Spleen (tissue), 11 donors: Measurements from ENCODE around the gene TTLL12. TPM values are rescaled to one million over a fixed set of nuclear protein-coding genes. Genes with fewer than 3 reads are reported as not detected.

Source experiments
- DNase-seq: peaks from one replicate; pipeline ENCODE4 v3.0.0-alpha.2; 2020
- H3K27ac ChIP-seq, 8 donors: fragments of 200-600 bp; sonication (generic) in 7 of 8; 1 replicate in 4 of 8; 2 replicates in 4 of 8; pipeline versions ENCODE4 v1.5.0 to v1.8.0; 2016 to 2021; ENCODE audit warnings: inconsistent platforms in 4 of 8, mild to moderate bottlenecking in 4 of 8, moderate library complexity in 1 of 8
- H3K27me3 ChIP-seq, 7 donors: fragments of 200-600 bp; sonication (generic) in 6 of 7; replicated peaks in 1 of 7; 1 replicate in 4 of 7; 2 replicates in 3 of 7; pipeline versions ENCODE4 v1.5.0 to v1.8.0; 2016 to 2021; ENCODE audit warnings: inconsistent platforms in 3 of 7, mild to moderate bottlenecking in 1 of 7
- H3K36me3 ChIP-seq, 6 donors: fragments of 200-600 bp; sonication (generic) in 5 of 6; 1 replicate in 4 of 6; 2 replicates in 2 of 6; pipeline versions ENCODE4 v1.5.0 to v1.8.0; 2016 to 2021; ENCODE audit warnings: inconsistent platforms in 2 of 6
- H3K4me1 ChIP-seq, 6 donors: fragments of 200-600 bp; sonication (generic) in 5 of 6; 1 replicate in 3 of 6; 2 replicates in 3 of 6; pipeline versions ENCODE4 v1.5.0 to v1.8.0; 2016 to 2021; ENCODE audit warnings: inconsistent platforms in 3 of 6
- H3K4me3 ChIP-seq, 8 donors: fragments of 200-600 bp; sonication (generic) in 7 of 8; 1 replicate in 4 of 8; 2 replicates in 4 of 8; pipeline versions ENCODE4 v1.5.0 to v1.8.0; 2016 to 2021; ENCODE audit warnings: inconsistent platforms in 4 of 8, mild to moderate bottlenecking in 4 of 8, moderate library complexity in 2 of 8
- H3K9me3 ChIP-seq, 8 donors: fragments of 200-600 bp; sonication (generic) in 7 of 8; 1 replicate in 4 of 8; 2 replicates in 4 of 8; pipeline versions ENCODE4 v1.5.0 to v1.8.0; 2016 to 2021; ENCODE audit warnings: inconsistent platforms in 4 of 8
- POLR2A ChIP-seq, 3 donors: fragments of 450-650 bp; IDR thresholded peaks; one replicate each; pipeline ENCODE4 v1.5.1; 2017; ENCODE audit warnings: antibody characterized with exemption in 3 of 3, mild to moderate bottlenecking in 1 of 3
- POLR2AphosphoS5 ChIP-seq, 3 donors: sonication (generic); formaldehyde crosslinking; IDR thresholded peaks; one replicate each; pipeline ENCODE4 v1.5.1; 2017; ENCODE audit warnings: antibody characterized with exemption in 3 of 3
- WGBS, 5 donors: extraction: QIAGEN DNeasy Blood & Tissue Kit in 3 of 5; methylation state at CpG; one replicate each; pipeline versions ENCODE4 v1.1.5 to v1.1.7; 2013 to 2018; 5-methylcytosine and 5-hydroxymethylcytosine counted together
- intact Hi-C: fragments of 100-400 bp; cut with DNase I; formaldehyde crosslinking; loops from one replicate; pipeline ENCODE4 v1.15.0; 2023; ENCODE audit warnings: low total_unique reads
- polyA plus RNA-seq, 3 donors: library from polyadenylated mRNA; stranded (reverse); fragments of 200-250 nt; gene quantifications; one replicate each; pipeline ENCODE4 v1.2.1, GENCODE V29; 2013
- total RNA-seq, 7 donors: library from RNA; depleted of rRNA in 3 of 7; stranded (reverse); fragments of >200 nt in 3 of 7; fragmentation: NEBNext Ultra II Directional in 4 of 7; extraction: Animal tissue kit (Norgen Biotek cat#: 25700) in 4 of 7; gene quantifications; one replicate each; pipeline versions ENCODE4 v1.1.0 to v1.2.1, GENCODE V29; 2016 to 2021
- TF ChIP-seq, protein P1 (sequence below), 11 experiments: fragments of 200-600 bp in 7 of 11; fragments of 450-650 bp in 4 of 11; sonication (generic) in 4 of 11; IDR thresholded peaks in 8 of 11; conservative IDR thresholded peaks in 3 of 11; 1 replicate in 7 of 11; 2 replicates in 4 of 11; pipeline versions ENCODE4 v1.4.0 to v1.8.0; 2016 to 2021; ENCODE audit warnings: antibody characterized with exemption in 11 of 11, inconsistent platforms in 4 of 11, mild to moderate bottlenecking in 1 of 11
- donor health status: healthy with polysubstance abuse.
- donor health status: DM: no; HTN: no; CAD: no; lungs with moderate emphysema.
- donor health status: DM: no; HTN: no; CAD: no.
- donor health status: Bipolar disorder and iron deficiency.
- donor health status: healthy.
- donor health status: DM: no; HTN: no; CAD: no.
- donor health status: DM: yes; HTN: yes; CAD: no.

TTLL12 gene
- total and polyA plus RNA-seq, 10 donors, result 8.7 to 21.6 (median 18.2) TPM

- 87 to 97% (median 95%) methylated on average over 6 to 9 of the region's 9 CpGs for WGBS, 5 donors
- H3K4me3 ChIP-seq, result no peak overlapping the region
- DNase-seq, result no peak
- H3K27ac ChIP-seq, result no peak overlapping the region
- no peaks in the 10 kb centered on the region for H3K27me3 ChIP-seq
- H3K36me3 ChIP-seq, result peaks cover 0 to 95% (median 66%) of the 10 kb centered on the region in 6 donors
- H3K9me3 ChIP-seq, result no peaks in the 10 kb centered on the region
- intact Hi-C loops, result no loop called here
- H3K4me1 ChIP-seq, result peaks cover 0 to 16% (median 3%) of the 10 kb centered on the region in 6 donors
- TF ChIP-seq POLR2AphosphoS5 (IDR thresholded peaks at IDR 0.05), result no peak
- no peak for TF ChIP-seq POLR2A (IDR thresholded peaks at IDR 0.05)
- TF ChIP-seq, protein P1, sequence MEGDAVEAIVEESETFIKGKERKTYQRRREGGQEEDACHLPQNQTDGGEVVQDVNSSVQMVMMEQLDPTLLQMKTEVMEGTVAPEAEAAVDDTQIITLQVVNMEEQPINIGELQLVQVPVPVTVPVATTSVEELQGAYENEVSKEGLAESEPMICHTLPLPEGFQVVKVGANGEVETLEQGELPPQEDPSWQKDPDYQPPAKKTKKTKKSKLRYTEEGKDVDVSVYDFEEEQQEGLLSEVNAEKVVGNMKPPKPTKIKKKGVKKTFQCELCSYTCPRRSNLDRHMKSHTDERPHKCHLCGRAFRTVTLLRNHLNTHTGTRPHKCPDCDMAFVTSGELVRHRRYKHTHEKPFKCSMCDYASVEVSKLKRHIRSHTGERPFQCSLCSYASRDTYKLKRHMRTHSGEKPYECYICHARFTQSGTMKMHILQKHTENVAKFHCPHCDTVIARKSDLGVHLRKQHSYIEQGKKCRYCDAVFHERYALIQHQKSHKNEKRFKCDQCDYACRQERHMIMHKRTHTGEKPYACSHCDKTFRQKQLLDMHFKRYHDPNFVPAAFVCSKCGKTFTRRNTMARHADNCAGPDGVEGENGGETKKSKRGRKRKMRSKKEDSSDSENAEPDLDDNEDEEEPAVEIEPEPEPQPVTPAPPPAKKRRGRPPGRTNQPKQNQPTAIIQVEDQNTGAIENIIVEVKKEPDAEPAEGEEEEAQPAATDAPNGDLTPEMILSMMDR (IDR thresholded peaks at IDR 0.05 in 8 of 11, conservative IDR thresholded peaks at IDR 0.05 in 3 of 11), result no peak
Measured at GRCh38 chr22:43170131-43170480, 16.8 kb downstream of the TTLL12 start.

GRCh38 chr22:43169310-43170130 is 17.4 kb downstream of the TTLL12 start:
- no peaks in the 10 kb centered on the region for H3K27me3 ChIP-seq
- H3K4me3 ChIP-seq, result no peak overlapping the region
- H3K4me1 ChIP-seq, result peaks cover 0 to 22% (median 6%) of the 10 kb centered on the region in 6 donors
- no peak for DNase-seq
- H3K36me3 ChIP-seq, result peaks cover 0 to 89% (median 60%) of the 10 kb centered on the region in 6 donors
- H3K27ac ChIP-seq, result no peak overlapping the region
- intact Hi-C loops, result no loop called here
- 91 to 96% (median 94%) methylated on average over 19 to 23 of the region's 23 CpGs for WGBS, 5 donors
- TF ChIP-seq, protein P1 (IDR thresholded peaks at IDR 0.05 in 8 of 11, conservative IDR thresholded peaks at IDR 0.05 in 3 of 11), result no peak
- TF ChIP-seq POLR2A (IDR thresholded peaks at IDR 0.05) (no peak), POLR2AphosphoS5 (IDR thresholded peaks at IDR 0.05) (peak in 1 of 3 donors; percentile 8)
- H3K9me3 ChIP-seq, result no peaks in the 10 kb centered on the region

GRCh38 chr22:43168471-43169309 is 18.2 kb downstream of the TTLL12 start:
- DNase-seq, result no peak
- 75 to 89% (median 83%) methylated on average over 21 to 25 of the region's 25 CpGs for WGBS, 5 donors
- H3K9me3 ChIP-seq, result no peaks in the 10 kb centered on the region
- TF ChIP-seq, protein P1 (IDR thresholded peaks at IDR 0.05 in 8 of 11, conservative IDR thresholded peaks at IDR 0.05 in 3 of 11), result no peak
- TF ChIP-seq POLR2AphosphoS5 (IDR thresholded peaks at IDR 0.05) (no peak), POLR2A (IDR thresholded peaks at IDR 0.05) (no peak)
- H3K27me3 ChIP-seq, result no peaks in the 10 kb centered on the region
- no peak overlapping the region for H3K4me3 ChIP-seq
- H3K27ac ChIP-seq, result peak overlapping the region in 1 of 8 donors; percentile 11
- peaks cover 0 to 30% (median 11%) of the 10 kb centered on the region in 6 donors for H3K4me1 ChIP-seq
- intact Hi-C loops, result no loop called here
- peaks cover 0 to 82% (median 52%) of the 10 kb centered on the region in 6 donors for H3K36me3 ChIP-seq
